Aorta (tissue), 5 donors: ENCODE data around the gene SGCA. TPM values are rescaled to one million over a fixed set of nuclear protein-coding genes. Genes with fewer than 3 reads are reported as not detected.
A peak's percentile ranks its signal among the peaks of the same experiment; 100 is the strongest.

Experiments used
- ATAC-seq: fragments of 200-7000 bp; cut with Tn5 transposase; one replicate; pipeline ENCODE4 v1.9.1; 2022; ENCODE audit warnings: moderate library complexity; ENCODE audit not compliant: low FRiP score
- DNase-seq, 2 donors: peaks; one replicate each; pipeline ENCODE4 v3.0.0-alpha.2; 2020
- H3K27ac ChIP-seq, 2 donors: one replicate each; pipeline ENCODE4 v1.5.1; 2013; ENCODE audit warnings: low read length in 2 of 2, mild to moderate bottlenecking in 2 of 2, moderate library complexity in 2 of 2, control low read depth in 1 of 2, inconsistent platforms in 1 of 2, low read depth in 1 of 2
- H3K27me3 ChIP-seq, 2 donors: one replicate each; pipeline ENCODE4 v1.6.1; 2013; ENCODE audit warnings: control low read depth in 1 of 2, low read length in 1 of 2, mild to moderate bottlenecking in 1 of 2, moderate library complexity in 1 of 2; ENCODE audit not compliant: insufficient read depth in 2 of 2, control insufficient read depth in 1 of 2
- H3K36me3 ChIP-seq, 2 donors: one replicate each; pipeline ENCODE4 v1.6.1; 2013; ENCODE audit warnings: control low read depth in 1 of 2, low read length in 1 of 2, mild to moderate bottlenecking in 1 of 2; ENCODE audit not compliant: insufficient read depth in 2 of 2, control insufficient read depth in 1 of 2
- H3K4me1 ChIP-seq, 2 donors: one replicate each; pipeline ENCODE4 v1.6.1; 2013; ENCODE audit warnings: low read length in 2 of 2, control low read depth in 1 of 2, mild to moderate bottlenecking in 1 of 2, moderate library complexity in 1 of 2; ENCODE audit not compliant: insufficient read depth in 2 of 2, control insufficient read depth in 1 of 2
- H3K4me3 ChIP-seq, 2 donors: one replicate each; pipeline ENCODE4 v1.5.1; 2013; ENCODE audit warnings: low read length in 2 of 2, control low read depth in 1 of 2, mild to moderate bottlenecking in 1 of 2
- H3K9me3 ChIP-seq: one replicate; pipeline ENCODE4 v1.6.1; 2013; ENCODE audit warnings: mild to moderate bottlenecking, low read length; ENCODE audit not compliant: control insufficient read depth
- WGBS, 2 donors: extraction: QIAGEN DNeasy Blood & Tissue Kit; methylation state at CpG; one replicate each; pipeline ENCODE4 v1.1.7; 2013; 5-methylcytosine and 5-hydroxymethylcytosine counted together
- intact Hi-C, 2 donors: fragments of 100-400 bp; cut with DNase I; formaldehyde crosslinking; loops; one replicate each; pipeline versions ENCODE4 v1.14.2 to v1.15.0; 2022
- long read RNA-seq, 2 donors: library from polyadenylated mRNA; unstranded; transcript quantifications; one replicate each; pipeline ENCODE4 v2.0.0, GENCODE V29; 2020 to 2021
- polyA plus RNA-seq, 2 donors: library from polyadenylated mRNA; stranded (reverse); fragments of 200-250 nt; gene quantifications; one replicate each; pipeline ENCODE4 v1.2.3, GENCODE V29; 2013
- total RNA-seq, 2 donors: library from RNA; stranded (reverse); fragmentation: NEBNext Ultra II Directional; extraction: Animal tissue kit (Norgen Biotek cat#: 25700); gene quantifications; one replicate each; pipeline ENCODE4 v1.2.1, GENCODE V29; 2021
- donor health status: healthy with polysubstance abuse.
- donor health status: Bipolar disorder and iron deficiency.
- donor health status: DM: no; HTN: no; CAD: no.
- donor health status: DM: no; HTN: no; CAD: no.
- donor health status: DM: yes; HTN: yes; CAD: no.

The SGCA gene
- total RNA-seq, result 10 to 100 TPM; 91.8 to 92.7 TPM
- polyA plus RNA-seq, result 100 to 1,000 TPM in 1 of 2 donors, 10 to 100 TPM in 1; 86.4 to 198 TPM
- long read RNA-seq, donor 1, transcript SGCA-202 (8 exons, 1,057 nt), result minor isoform, 52 of 330 reads
- long read RNA-seq, donor 1, transcript SGCA-201 (10 exons, 1,432 nt), result major isoform, 185 of 330 reads
- long read RNA-seq, donor 1, partial matches to known transcripts, result 27 of 330 reads
- long read RNA-seq, donor 1, other reads (novel, unspliced or antisense), result 65 of 330 reads
- long read RNA-seq, donor 2, transcript SGCA-202 (8 exons, 1,057 nt), result minor isoform, 14 of 67 reads
- long read RNA-seq, donor 2, transcript SGCA-201 (10 exons, 1,432 nt), result major isoform, 20 of 67 reads
- long read RNA-seq, donor 2, partial matches to known transcripts, result 17 of 67 reads
- long read RNA-seq, donor 2, other reads (novel, unspliced or antisense), result 15 of 67 reads

DNA sequence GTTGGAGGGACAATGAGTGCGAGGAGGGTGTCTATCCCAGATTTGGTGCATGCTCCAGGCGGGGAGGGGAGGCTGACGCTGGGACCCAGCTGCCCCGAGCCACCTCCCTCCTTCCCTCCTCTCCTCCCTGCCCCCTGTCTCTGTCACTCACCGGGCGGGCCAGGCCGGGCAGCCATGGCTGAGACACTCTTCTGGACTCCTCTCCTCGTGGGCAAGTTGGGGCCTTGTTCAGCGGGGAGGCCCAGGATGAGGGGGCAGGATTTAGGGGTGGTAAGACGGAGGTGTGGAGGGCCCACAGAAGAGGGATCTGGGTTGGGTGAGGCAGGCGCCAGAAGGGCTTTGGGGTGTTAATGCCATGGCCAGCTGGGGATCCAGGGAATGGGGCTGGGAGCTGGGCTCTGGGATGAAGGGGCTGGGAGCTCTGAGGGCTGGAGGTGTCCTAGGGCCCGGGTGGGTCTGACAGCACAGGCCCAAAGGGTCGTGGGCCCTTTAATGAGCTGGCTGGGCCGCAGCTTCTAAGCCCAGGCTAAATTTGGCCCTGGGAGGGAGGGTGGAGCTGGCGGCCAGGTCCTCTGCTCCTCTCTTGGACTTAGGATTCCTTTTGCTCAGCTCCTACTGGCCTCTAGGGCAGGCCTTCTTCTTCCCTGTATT is at the start of gene SGCA:
TSS of gene SGCA (plus strand) at position 139 of the 651 bp plus-strand sequence. CDS start at position 175, 36 bp downstream.
- DNase-seq (peak; percentile 59 to 83), ATAC-seq (peak; percentile 57)
- Histone ChIP-seq H3K27me3 (no peaks in the 10 kb centered on the region), H3K36me3 (no peaks in the 10 kb centered on the region), H3K27ac (peak within 1 kb of the TSS; percentile 40 to 72), H3K4me3 (peak within 1 kb of the TSS; percentile 24 to 35), H3K9me3 (no peaks in the 10 kb centered on the region), H3K4me1 (no peaks in the 10 kb centered on the region)
- 8 to 11% methylated on average over 11 to 15 of the region's 15 CpGs for WGBS, 2 donors
- intact Hi-C loops, result loop anchor here (10.0 kb wide), 2 partner anchors 51 to 129 kb away; no protein-coding TSS in a partner anchor

- H3K4me1 ChIP-seq, result no peaks in the 10 kb centered on the region
- H3K36me3 ChIP-seq, result no peaks in the 10 kb centered on the region
- 10 to 13% methylated on average over 62 to 64 of the region's 64 CpGs for WGBS, 2 donors
- H3K4me3 ChIP-seq, result no peak overlapping the region
- intact Hi-C loops, result loop anchor here in 1 of 2 donors (10.0 kb wide), 1 partner anchor 47 kb away; the partner anchor contains the start of gene SGCA
- no peaks in the 10 kb centered on the region for H3K9me3 ChIP-seq
- H3K27me3 ChIP-seq, result no peaks in the 10 kb centered on the region
- DNase-seq (peak in 1 of 2 donors; percentile 89), ATAC-seq (peak; percentile 58)
- no peak overlapping the region for H3K27ac ChIP-seq
These were observed 48.4 kb upstream of the SGCA start for GRCh38 chr17:50117202-50118051.

GRCh38 chr17:50118076-50118827 is 47.6 kb upstream of the SGCA start:
- Histone ChIP-seq H3K4me1 (no peaks in the 10 kb centered on the region), H3K9me3 (no peaks in the 10 kb centered on the region), H3K27me3 (no peaks in the 10 kb centered on the region), H3K4me3 (no peak overlapping the region), H3K36me3 (no peaks in the 10 kb centered on the region), H3K27ac (no peak overlapping the region)
- 64 to 73% methylated on average over 22 to 23 of the region's 23 CpGs for WGBS, 2 donors
- DNase-seq, result peak in 1 of 2 donors; percentile 65
- ATAC-seq, result no peak
- intact Hi-C loops, result loop anchor here in 1 of 2 donors (10.0 kb wide), 1 partner anchor 47 kb away; the partner anchor contains the start of gene SGCA

GRCh38 chr17:50118828-50119218 is 47.0 kb upstream of the SGCA start:
- Histone ChIP-seq H3K9me3 (no peaks in the 10 kb centered on the region), H3K27me3 (no peaks in the 10 kb centered on the region), H3K4me3 (no peak overlapping the region), H3K27ac (no peak overlapping the region), H3K36me3 (no peaks in the 10 kb centered on the region), H3K4me1 (no peaks in the 10 kb centered on the region)
- no peak for ATAC-seq
- intact Hi-C loops, result loop anchor here in 1 of 2 donors (10.0 kb wide), 1 partner anchor 46 kb away; the partner anchor contains the start of gene SGCA
- 91 to 94% methylated on average over 4 of the region's 4 CpGs for WGBS, 2 donors
- peak in 1 of 2 donors; percentile 65 for DNase-seq

GRCh38 chr17:50120475-50121253 is 45.1 kb upstream of the SGCA start:
- 92 to 93% methylated on average over 7 of the region's 7 CpGs for WGBS, 2 donors
- ATAC-seq, result no peak

GRCh38 chr17:50122945-50123344 is 42.9 kb upstream of the SGCA start:
- no peak for DNase-seq
- no peaks in the 10 kb centered on the region for H3K4me1 ChIP-seq
- H3K27ac ChIP-seq, result no peak overlapping the region
- H3K27me3 ChIP-seq, result no peaks in the 10 kb centered on the region
- WGBS, 2 donors, result 87 to 90% methylated on average over 3 of the region's 3 CpGs
- intact Hi-C loops, result no loop called here
- H3K36me3 ChIP-seq, result no peaks in the 10 kb centered on the region
- no peak for ATAC-seq
- no peaks in the 10 kb centered on the region for H3K9me3 ChIP-seq
- no peak overlapping the region for H3K4me3 ChIP-seq

More at GRCh38 chr17:50120475-50121253, 45.1 kb upstream of the SGCA start:
- H3K27me3 ChIP-seq, result no peaks in the 10 kb centered on the region
- intact Hi-C loops, result no loop called here
- no peak overlapping the region for H3K27ac ChIP-seq
- no peaks in the 10 kb centered on the region for H3K36me3 ChIP-seq
- DNase-seq, result peak in 1 of 2 donors; percentile 53
- no peaks in the 10 kb centered on the region for H3K4me1 ChIP-seq
- no peak overlapping the region for H3K4me3 ChIP-seq
- H3K9me3 ChIP-seq, result no peaks in the 10 kb centered on the region

DNA sequence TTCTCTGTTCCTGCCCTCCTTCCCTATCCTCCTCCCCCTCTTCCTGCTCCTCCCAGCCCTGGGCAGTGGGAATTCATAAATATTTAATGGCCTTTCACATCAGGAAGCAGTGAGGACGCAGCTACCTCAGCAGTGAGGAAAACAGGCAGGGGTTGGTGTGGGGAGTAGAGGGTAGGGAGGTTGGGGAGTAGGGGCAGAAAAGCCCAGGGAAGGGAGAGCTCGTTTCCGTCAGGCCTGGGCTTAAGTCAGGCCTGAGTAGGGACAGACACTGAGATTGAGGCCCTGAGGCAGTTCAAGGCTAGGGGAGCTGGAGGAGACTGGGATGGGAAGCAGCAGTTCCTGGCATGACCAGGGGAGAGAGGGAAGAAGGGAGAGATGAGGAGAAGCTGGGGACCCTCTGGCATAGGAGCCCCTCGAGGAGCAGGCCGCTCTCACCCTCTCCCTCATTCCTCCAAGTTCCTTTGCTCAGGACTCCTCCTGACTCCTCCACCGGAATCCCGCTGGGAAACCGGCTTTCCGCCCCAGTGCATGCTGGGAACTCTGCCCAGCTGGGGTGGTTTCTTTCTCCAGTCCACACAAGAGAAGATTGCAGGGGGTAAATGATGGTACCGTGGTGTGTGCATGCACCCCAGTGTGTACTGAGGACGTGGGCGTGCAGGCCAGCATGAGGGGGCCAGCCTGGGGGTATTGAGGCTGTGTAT is 42.0 kb upstream of the SGCA start:
- DNase-seq (no peak), ATAC-seq (no peak)
- no peaks in the 10 kb centered on the region for H3K4me1 ChIP-seq
- H3K27me3 ChIP-seq, result no peaks in the 10 kb centered on the region
- H3K36me3 ChIP-seq, result no peaks in the 10 kb centered on the region
- H3K27ac ChIP-seq, result no peak overlapping the region
- H3K9me3 ChIP-seq, result no peaks in the 10 kb centered on the region
- H3K4me3 ChIP-seq, result no peak overlapping the region
- intact Hi-C loops, result no loop called here
- WGBS, 2 donors, result 39 to 53% methylated on average over 12 of the region's 12 CpGs
